CD4-positive, alpha-beta T cell treated with Interleukin-12 subunit alpha and Interleukin-12 subunit beta, for 1 hour (primary cell): ENCODE results near the gene UBE2S.
"Not testable (repeated sequence)": the region's sequence is repeated elsewhere in the genome, so short reads cannot be mapped to it uniquely, and the experiment has no call there.

Experiments used
- DNase-seq: peaks from one replicate; pipeline ENCODE4 v3.0.0-alpha.2; 2020

Gene UBE2S

GRCh38 chr19:55407550-55407799, at the start of gene UBE2S:
Gene UBE2S, minus strand, starts transcription at chr19:55407788. Its CDS starts 199 bp downstream, at chr19:55407589.
- DNase-seq = not testable (repeated sequence)

GRCh38 chr19:55456347-55456746, 48.8 kb upstream of the UBE2S start:
- DNase-seq = no peak

GRCh38 chr19:55455576-55456235, 48.1 kb upstream of the UBE2S start:
- DNase-seq = no peak

GRCh38 chr19:55454787-55455243, 47.2 kb upstream of the UBE2S start:
- DNase-seq = peak; percentile 50

GRCh38 chr19:55453511-55454260, 46.1 kb upstream of the UBE2S start:
- no peak for DNase-seq

GRCh38 chr19:55452749-55453346, 45.3 kb upstream of the UBE2S start:
- peak; percentile 58 for DNase-seq

- peak; percentile 46 for DNase-seq
These were observed 44.6 kb upstream of the UBE2S start for GRCh38 chr19:55451965-55452748.

GRCh38 chr19:55451163-55451964, 43.8 kb upstream of the UBE2S start:
- peak; percentile 25 for DNase-seq

GRCh38 chr19:55449469-55449868, 41.9 kb upstream of the UBE2S start:
- DNase-seq = no peak

GRCh38 chr19:55448175-55448490, 40.5 kb upstream of the UBE2S start:
- not testable (repeated sequence) for DNase-seq

- no peak for DNase-seq
These were observed 40.0 kb upstream of the UBE2S start for GRCh38 chr19:55447421-55448174.

GRCh38 chr19:55446060-55446459, 38.5 kb upstream of the UBE2S start:
- DNase-seq = no peak

- DNase-seq = no peak
These were observed 37.1 kb upstream of the UBE2S start for GRCh38 chr19:55444646-55445045.

- no peak for DNase-seq
These were observed 36.4 kb upstream of the UBE2S start for GRCh38 chr19:55443824-55444480.

- DNase-seq = no peak
These were observed 35.6 kb upstream of the UBE2S start, which contains the start of gene SHISA7 for GRCh38 chr19:55443045-55443823. Gene SHISA7, minus strand, starts transcription at chr19:55443300. Its CDS starts 437 bp downstream, at chr19:55442863.

- DNase-seq = no peak
These were observed 34.9 kb upstream of the UBE2S start for GRCh38 chr19:55442372-55442961.

- DNase-seq = no peak
These were observed 34.2 kb upstream of the UBE2S start for GRCh38 chr19:55441692-55442321.

- no peak for DNase-seq
These were observed 33.7 kb upstream of the UBE2S start for GRCh38 chr19:55441319-55441691.

- no peak for DNase-seq
These were observed 33.0 kb upstream of the UBE2S start for GRCh38 chr19:55440411-55441105.
